ENCODE results near the gene PRND.

- TF ChIP-seq CTCF (IDR thresholded peaks at IDR 0.05) = no peak
- no peak for TF ChIP-seq EP300 (IDR thresholded peaks at IDR 0.05)
- TF ChIP-seq POLR2A (IDR thresholded peaks at IDR 0.05) = no peak
These were observed 47.6 kb downstream of the PRND start for GRCh38 chr20:4769328-4769727.

Measured in tibial nerve (tissue), 4 donors.